Common myeloid progenitor, CD34-positive (primary cell): ENCODE results near the gene PCAT7.

ENCODE experiments used
- CTCF ChIA-PET: fragments of 350-600 bp; sonication (Branson Sonifier 250); formaldehyde crosslinking; loops from one replicate; lab custom pipeline; 2021; ENCODE audit warnings: antibody characterized with exemption; lab: Charles Lee
- POLR2A ChIA-PET: fragments of 350-600 bp; sonication (Branson Sonifier 250); formaldehyde crosslinking; loops from one replicate; lab custom pipeline; 2021; ENCODE audit warnings: antibody characterized with exemption; lab: Charles Lee
- DNase-seq, 3 donors: peaks; one replicate each; pipeline versions ENCODE4 v3.0.0 to v3.0.0-alpha.2; 2013
- H3K27ac ChIP-seq, 2 experiments: 1 replicate in 1 of 2; 2 replicates in 1 of 2; pipeline ENCODE4 v1.7.0; 2013; ENCODE audit warnings: inconsistent platforms in 2 of 2, low read length in 2 of 2, mild to moderate bottlenecking in 2 of 2, low read depth in 1 of 2, moderate library complexity in 1 of 2; ENCODE audit not compliant: severe bottlenecking in 2 of 2, insufficient read depth in 1 of 2, poor library complexity in 1 of 2
- H3K27me3 ChIP-seq, 5 experiments: replicated peaks in 2 of 5; 1 replicate in 3 of 5; 2 replicates in 2 of 5; pipeline versions ENCODE4 v1.6.1 to v1.7.0; 2013; ENCODE audit warnings: low read length in 4 of 5, mild to moderate bottlenecking in 2 of 5, moderate library complexity in 2 of 5, inconsistent platforms in 1 of 5; ENCODE audit not compliant: insufficient read depth in 5 of 5, control insufficient read depth in 4 of 5
- H3K36me3 ChIP-seq, 4 experiments: 1 replicate in 2 of 4; 2 replicates in 2 of 4; pipeline versions ENCODE4 v1.6.1 to v1.7.0; 2013; ENCODE audit warnings: low read length in 3 of 4, control low read depth in 1 of 4, mild to moderate bottlenecking in 1 of 4; ENCODE audit not compliant: control insufficient read depth in 4 of 4, insufficient read depth in 4 of 4
- H3K4me1 ChIP-seq, 4 experiments: 1 replicate in 3 of 4; 2 replicates in 1 of 4; pipeline versions ENCODE4 v1.6.1 to v1.7.1; 2013; ENCODE audit warnings: low read length in 3 of 4, mild to moderate bottlenecking in 3 of 4, control low read depth in 1 of 4, inconsistent platforms in 1 of 4, moderate library complexity in 1 of 4; ENCODE audit not compliant: control insufficient read depth in 4 of 4, insufficient read depth in 4 of 4; ENCODE audit errors: control extremely low read depth in 1 of 4
- H3K4me3 ChIP-seq, 7 experiments: 1 replicate in 4 of 7; 2 replicates in 3 of 7; pipeline versions ENCODE4 v1.5.1 to v1.7.0; 2013; ENCODE audit warnings: mild to moderate bottlenecking in 7 of 7, low read length in 6 of 7, moderate library complexity in 6 of 7, inconsistent platforms in 2 of 7, low read depth in 2 of 7, control low read depth in 1 of 7; ENCODE audit not compliant: insufficient read depth in 4 of 7, control insufficient read depth in 1 of 7; ENCODE audit errors: extremely low read depth in 1 of 7
- H3K9me3 ChIP-seq, 5 experiments: 1 replicate in 4 of 5; 2 replicates in 1 of 5; pipeline versions ENCODE4 v1.6.1 to v1.7.1; 2013; ENCODE audit warnings: low read length in 4 of 5, mild to moderate bottlenecking in 2 of 5, inconsistent platforms in 1 of 5, low read depth in 1 of 5, moderate library complexity in 1 of 5; ENCODE audit not compliant: control insufficient read depth in 4 of 5, insufficient read depth in 2 of 5; ENCODE audit errors: control extremely low read depth in 1 of 5
- WGBS: methylation state at CpG from one replicate; pipeline ENCODE4 v1.1.5; 2013; ENCODE audit not compliant: insufficient coverage; 5-methylcytosine and 5-hydroxymethylcytosine counted together

PCAT7 gene

GRCh38 chr9:94517254-94517653, 37.6 kb upstream of the PCAT7 start:
- no peak for DNase-seq
- no peaks in the 10 kb centered on the region for H3K27me3 ChIP-seq
- ChIA-PET POLR2A (no interaction called here), CTCF (interaction anchor here (1.4 kb wide), 1 partner anchor 13 kb away, joined by 3 read pairs; no protein-coding TSS in a partner anchor)
- H3K9me3 ChIP-seq = no peaks in the 10 kb centered on the region
- H3K4me1 ChIP-seq = no peaks in the 10 kb centered on the region
- H3K4me3 ChIP-seq = no peak overlapping the region
- H3K27ac ChIP-seq = no peak overlapping the region
- WGBS = no CpG with 5 or more reads among the region's 4 CpGs
- no peaks in the 10 kb centered on the region for H3K36me3 ChIP-seq

DNA sequence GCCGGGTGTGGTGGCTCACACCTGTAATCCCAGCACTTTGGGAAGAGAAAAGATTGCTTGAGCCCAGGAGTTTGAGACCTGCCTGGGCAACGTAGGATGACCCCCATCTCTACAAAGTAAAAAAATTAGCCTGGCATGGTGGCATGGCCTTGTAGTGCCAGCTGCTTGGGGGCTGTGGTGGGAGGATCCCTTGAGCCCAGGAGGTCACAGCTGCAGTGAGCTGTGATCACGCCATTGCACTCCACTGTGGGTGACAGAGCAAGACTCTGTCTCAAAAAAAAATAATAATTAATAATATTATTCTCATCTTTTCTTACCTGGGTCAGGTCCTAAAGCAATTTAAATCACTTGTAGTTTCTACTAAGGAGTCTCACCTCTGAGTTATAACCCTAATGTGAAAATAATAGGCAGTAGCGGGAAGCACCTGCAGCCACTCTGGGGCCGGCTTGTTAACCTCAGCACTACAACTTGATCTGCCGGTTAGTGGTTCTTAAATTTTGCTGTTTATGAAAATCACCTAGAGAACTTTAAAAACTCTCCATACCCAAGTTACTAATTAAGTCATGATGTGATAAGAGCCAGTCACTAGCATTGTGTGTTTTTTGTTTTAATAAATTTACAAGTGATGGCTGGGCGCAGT, 29.4 kb upstream of the PCAT7 start:
- H3K36me3 ChIP-seq = no peaks in the 10 kb centered on the region
- CTCF ChIA-PET = no interaction called here
- H3K27ac ChIP-seq = no peak overlapping the region
- H3K4me3 ChIP-seq = no peak overlapping the region
- POLR2A ChIA-PET = no interaction called here
- DNase-seq = no peak
- 88% methylated on average over 5 of the region's 7 CpGs for WGBS
- H3K4me1 ChIP-seq = no peaks in the 10 kb centered on the region
- no peaks in the 10 kb centered on the region for H3K27me3 ChIP-seq
- H3K9me3 ChIP-seq = no peaks in the 10 kb centered on the region

- Histone ChIP-seq H3K36me3 (no peaks in the 10 kb centered on the region), H3K27me3 (no peaks in the 10 kb centered on the region), H3K4me3 (no peak overlapping the region), H3K27ac (no peak overlapping the region), H3K4me1 (no peaks in the 10 kb centered on the region), H3K9me3 (no peaks in the 10 kb centered on the region)
- DNase-seq = no peak
- ChIA-PET POLR2A (no interaction called here), CTCF (no interaction called here)
- no CpG with 5 or more reads among the region's 1 CpG for WGBS
Measured at GRCh38 chr9:94526271-94526670, 28.6 kb upstream of the PCAT7 start.

- Histone ChIP-seq H3K36me3 (no peaks in the 10 kb centered on the region), H3K9me3 (no peaks in the 10 kb centered on the region), H3K4me3 (no peak overlapping the region), H3K4me1 (no peaks in the 10 kb centered on the region), H3K27ac (no peak overlapping the region), H3K27me3 (no peaks in the 10 kb centered on the region)
- no peak for DNase-seq
- POLR2A ChIA-PET = no interaction called here
- WGBS = 100% methylated on average over 1 of the region's 1 CpG
- CTCF ChIA-PET = no interaction called here
Measured at GRCh38 chr9:94526951-94527350, 27.9 kb upstream of the PCAT7 start.

- Histone ChIP-seq H3K27ac (no peak overlapping the region), H3K9me3 (no peaks in the 10 kb centered on the region), H3K4me1 (no peaks in the 10 kb centered on the region), H3K36me3 (no peaks in the 10 kb centered on the region), H3K4me3 (no peak overlapping the region), H3K27me3 (no peaks in the 10 kb centered on the region)
- DNase-seq = no peak
- no CpG with 5 or more reads among the region's 4 CpGs for WGBS
- ChIA-PET POLR2A (no interaction called here), CTCF (no interaction called here)
Measured at GRCh38 chr9:94528886-94529285, 26.0 kb upstream of the PCAT7 start.

- no CpG with 5 or more reads among the region's 1 CpG for WGBS
- no peaks in the 10 kb centered on the region for H3K27me3 ChIP-seq
- DNase-seq = no peak
- H3K27ac ChIP-seq = no peak overlapping the region
- CTCF ChIA-PET = no interaction called here
- H3K4me1 ChIP-seq = no peaks in the 10 kb centered on the region
- POLR2A ChIA-PET = no interaction called here
- no peaks in the 10 kb centered on the region for H3K36me3 ChIP-seq
- no peaks in the 10 kb centered on the region for H3K9me3 ChIP-seq
- no peak overlapping the region for H3K4me3 ChIP-seq
Measured at GRCh38 chr9:94533155-94533554, 21.7 kb upstream of the PCAT7 start.

GRCh38 chr9:94533601-94534000, 21.3 kb upstream of the PCAT7 start:
- H3K27ac ChIP-seq = no peak overlapping the region
- ChIA-PET CTCF (no interaction called here), POLR2A (no interaction called here)
- H3K9me3 ChIP-seq = no peaks in the 10 kb centered on the region
- no peak overlapping the region for H3K4me3 ChIP-seq
- H3K27me3 ChIP-seq = no peaks in the 10 kb centered on the region
- no peaks in the 10 kb centered on the region for H3K36me3 ChIP-seq
- 100% methylated on average over 3 of the region's 10 CpGs for WGBS
- DNase-seq = no peak
- no peaks in the 10 kb centered on the region for H3K4me1 ChIP-seq
